Effector CD8-positive, alpha-beta T cell (primary cell): ENCODE measurements around the gene PRRT3.

Source experiments
- DNase-seq: peaks from one replicate; lab custom pipeline; 2025; lab: John Stamatoyannopoulos, UW
- total RNA-seq, 4 experiments: gene quantifications; one replicate each; lab custom pipeline; 2026; lab: John Stamatoyannopoulos, UW

PRRT3 gene
- total RNA-seq = 4.7 to 14.5 (median 12.0) reads per million in 4 experiments

DNA sequence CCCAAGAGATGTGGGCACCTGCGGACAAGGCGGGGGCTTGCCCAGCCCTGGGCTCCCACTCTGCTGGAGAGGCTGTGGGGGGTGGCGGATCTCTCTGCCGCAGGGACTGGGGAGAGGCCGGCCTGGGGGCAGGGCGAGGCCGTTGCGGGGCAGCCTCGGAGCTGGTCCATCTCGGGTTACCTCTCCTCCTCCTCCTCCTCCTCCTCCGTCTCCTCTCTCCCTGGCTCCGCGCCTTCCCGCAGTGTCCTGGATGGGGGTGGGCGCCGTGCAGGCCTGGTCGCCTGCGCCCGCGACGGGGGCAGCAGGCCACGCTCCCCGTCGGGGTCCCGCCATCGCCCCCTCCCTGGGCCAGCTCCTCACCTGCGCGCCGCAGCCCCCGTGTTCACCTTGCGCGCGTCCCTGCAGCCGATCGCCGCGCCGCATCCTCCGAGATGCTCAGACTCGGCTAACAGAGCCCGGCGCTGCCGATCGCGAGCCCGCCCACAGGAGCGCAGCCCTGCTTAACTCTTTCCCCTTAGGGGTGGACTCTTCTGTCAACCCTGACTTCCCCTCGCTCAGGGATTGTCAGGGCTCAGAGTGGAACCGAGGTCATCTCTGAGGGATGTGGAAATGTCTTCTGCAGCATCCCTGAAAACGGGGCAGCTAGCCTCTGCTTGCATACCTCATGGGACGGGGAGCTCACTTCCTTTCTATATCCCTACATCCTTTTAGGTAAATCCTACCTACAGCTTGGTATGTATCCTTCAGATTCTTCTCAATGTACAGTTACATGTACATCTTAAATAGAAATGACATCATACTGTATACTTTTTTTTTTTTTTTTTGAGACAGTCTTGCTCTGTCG, at the start of gene PRRT3:
TSS of gene PRRT3 (minus strand) at position 447 of the 844 bp plus-strand sequence. CDS start 2,293 bp downstream, outside the sequence.
- peak; percentile 11 for DNase-seq

- no peak for DNase-seq
Observed at GRCh38 chr3:10000686-10001085, 48.5 kb upstream of the PRRT3 start.

- no peak for DNase-seq
Observed at GRCh38 chr3:9994086-9994844, 42.1 kb upstream of the PRRT3 start.

DNA sequence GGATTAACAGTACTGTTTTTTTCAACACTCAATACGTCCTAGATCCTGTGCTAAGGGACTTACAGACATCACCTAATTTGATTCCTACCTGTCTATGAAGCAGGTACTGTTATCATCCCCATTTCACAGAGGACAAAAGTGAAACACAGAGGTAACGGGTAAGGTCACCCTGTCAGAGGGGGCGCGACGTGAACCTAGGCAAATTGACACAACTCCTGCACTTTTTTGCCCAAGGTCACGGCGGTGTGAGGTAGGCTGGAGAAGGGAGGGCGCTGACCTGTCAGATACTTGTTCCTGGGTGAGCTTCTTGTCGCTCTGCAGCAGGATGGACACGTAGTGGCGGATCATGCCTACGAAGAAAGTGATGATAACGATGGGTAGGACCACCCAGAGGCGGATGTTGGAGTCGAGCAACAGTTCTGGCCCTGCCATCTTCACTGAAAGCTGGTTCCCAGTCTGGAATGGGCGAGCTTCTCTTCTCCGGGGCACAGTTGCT, 34.1 kb upstream of the PRRT3 start:
- no peak for DNase-seq

GRCh38 chr3:9980251-9980650, 28.0 kb upstream of the PRRT3 start:
- no peak for DNase-seq

- no peak for DNase-seq
Observed at GRCh38 chr3:9978710-9979305, 26.6 kb upstream of the PRRT3 start.

GRCh38 chr3:9976721-9977709, 24.8 kb upstream of the PRRT3 start:
- DNase-seq = no peak

- no peak for DNase-seq
Observed at GRCh38 chr3:9970020-9970652, 17.9 kb upstream of the PRRT3 start.

- no peak for DNase-seq
Observed at GRCh38 chr3:9969632-9970019, 17.4 kb upstream of the PRRT3 start.

DNA sequence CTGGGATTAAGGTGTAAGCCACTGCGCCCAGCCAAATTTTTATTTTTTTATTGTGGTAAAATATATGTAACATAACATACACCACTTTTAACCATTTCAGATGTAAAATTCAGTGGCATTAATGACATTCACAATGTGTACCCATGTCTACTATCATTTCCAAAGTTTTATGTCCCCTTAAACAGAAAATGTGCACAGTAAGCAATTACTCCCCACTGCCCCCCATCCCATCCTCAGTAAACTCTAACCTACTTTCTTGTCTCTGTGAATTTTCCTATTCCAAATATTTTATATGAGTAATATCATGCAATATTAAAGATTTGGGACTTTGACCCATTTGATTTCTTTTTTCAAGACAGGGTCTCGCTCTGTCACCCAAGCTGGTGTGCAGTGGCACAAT, 14.6 kb upstream of the PRRT3 start:
- no peak for DNase-seq

GRCh38 chr3:9965200-9965875, 13.1 kb upstream of the PRRT3 start:
- DNase-seq = no peak

GRCh38 chr3:9957214-9957613, 5.0 kb upstream of the PRRT3 start:
- no peak for DNase-seq

DNA sequence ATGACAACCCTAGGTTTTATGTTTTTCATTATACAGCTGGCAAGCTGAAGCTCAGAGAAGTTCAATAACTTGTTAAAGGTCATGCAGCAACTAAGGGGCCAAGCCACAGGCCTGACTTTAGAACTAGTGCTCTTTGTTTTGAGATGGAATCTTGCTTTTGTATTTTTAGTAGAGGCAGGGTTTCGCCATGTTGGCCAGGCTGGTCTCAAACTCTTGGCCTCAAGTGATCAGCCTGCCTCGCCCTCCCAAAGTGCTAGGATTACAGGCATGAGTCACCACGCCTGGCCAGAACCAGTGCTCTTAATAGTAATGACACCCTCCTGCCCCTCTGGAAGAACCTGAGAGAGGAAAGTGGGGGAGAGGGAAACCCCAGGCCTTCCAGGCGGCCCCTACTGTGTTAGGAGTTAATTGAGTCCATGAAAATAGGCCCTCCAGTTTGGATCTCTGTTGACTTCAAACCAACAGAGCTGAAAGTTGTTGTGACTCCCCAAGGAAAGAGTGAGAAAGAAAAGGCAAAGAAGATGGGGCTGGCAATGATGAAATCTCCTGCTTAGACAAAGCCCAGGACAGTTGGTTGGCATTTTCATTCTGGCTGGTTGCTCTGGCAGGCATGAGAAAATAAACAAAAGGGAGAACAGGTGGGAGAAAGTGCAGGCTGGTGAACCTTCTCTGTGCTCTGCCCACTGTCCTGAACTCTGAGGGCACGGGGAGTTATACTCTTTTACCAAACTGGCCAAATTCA, 3.6 kb upstream of the PRRT3 start:
- DNase-seq = no peak

DNA sequence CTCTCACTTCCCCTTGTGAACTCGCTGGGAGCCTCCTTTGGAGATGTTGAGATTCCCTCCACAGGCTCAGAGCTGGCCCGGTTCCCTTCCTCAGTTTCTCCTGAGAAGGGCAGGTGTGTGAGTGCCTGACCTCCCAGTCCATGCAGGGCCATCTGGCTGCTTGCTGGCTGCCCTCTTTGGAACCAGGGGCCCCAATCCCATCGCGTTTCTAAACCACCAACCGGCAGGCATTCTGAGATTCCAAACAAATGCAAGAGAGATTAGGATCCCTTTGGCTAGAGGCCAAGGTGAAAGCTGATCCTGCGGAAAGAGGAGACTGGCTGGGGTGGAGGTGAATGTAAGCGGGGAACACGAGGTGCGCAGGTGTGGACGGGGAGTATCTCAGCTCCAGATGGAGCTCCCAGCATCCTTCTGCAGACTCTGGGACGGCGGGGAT, 2.9 kb upstream of the PRRT3 start:
- no peak for DNase-seq

- no peak for DNase-seq
Observed at GRCh38 chr3:9951598-9951961, 628 bp downstream of the PRRT3 start.

- DNase-seq = no peak
Observed at GRCh38 chr3:9951126-9951525, 1.1 kb downstream of the PRRT3 start.

- no peak for DNase-seq
Observed at GRCh38 chr3:9949626-9950025, 2.6 kb downstream of the PRRT3 start.

DNA sequence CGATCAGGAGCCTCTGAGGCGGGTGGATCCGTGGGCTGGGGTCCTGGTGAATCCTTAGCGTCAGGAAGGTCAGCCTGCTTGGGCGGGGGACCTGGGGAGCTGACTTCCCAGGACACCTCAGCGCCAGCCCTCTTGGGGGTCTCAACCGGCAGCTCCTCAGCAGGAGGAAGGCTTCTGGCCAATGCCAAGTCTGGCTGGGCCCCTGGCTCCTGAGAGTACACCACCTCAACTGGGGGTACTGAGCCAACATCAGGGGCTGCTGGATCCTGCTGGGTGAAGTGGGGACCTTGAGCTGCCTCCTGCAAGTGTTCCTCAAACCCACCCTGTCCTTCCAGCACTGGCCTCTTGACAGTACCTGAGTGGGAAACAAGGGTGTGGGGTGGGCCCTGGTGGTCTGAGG, 3.1 kb downstream of the PRRT3 start:
- DNase-seq = no peak

DNA sequence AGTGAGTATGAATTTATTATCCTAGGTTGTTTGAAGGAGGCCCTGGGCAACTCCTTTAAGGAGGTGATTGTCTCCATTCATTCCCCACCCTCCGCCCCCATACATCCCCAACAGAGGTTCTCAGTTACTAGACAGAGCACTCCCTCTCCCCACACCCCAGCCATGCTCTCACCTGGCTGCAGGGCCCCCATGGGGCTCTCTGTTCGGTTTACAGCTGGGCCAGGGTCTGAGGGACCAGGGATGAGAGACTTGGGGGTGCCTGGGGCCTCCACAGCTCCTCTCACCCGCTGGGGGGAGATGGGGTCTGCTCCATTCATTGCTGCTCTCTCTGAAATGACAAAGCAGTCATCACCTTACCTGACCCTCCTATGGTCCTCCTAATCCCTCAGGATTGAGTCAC, 3.6 kb downstream of the PRRT3 start:
- no peak for DNase-seq
